Breast epithelium (tissue), 4 donors: Measurements from ENCODE around the gene EIF4G1. TPM values are rescaled to one million over a fixed set of nuclear protein-coding genes. Genes with fewer than 3 reads are reported as not detected.
A peak's percentile ranks its signal among the peaks of the same experiment; 100 is the strongest.

Experiments used
- DNase-seq, 2 donors: peaks; one replicate each; pipeline ENCODE4 v3.0.0-alpha.2; 2019; ENCODE audit warnings: low spot score in 2 of 2
- H3K27ac ChIP-seq, 2 donors: fragments of 200-600 bp; sonication (generic) in 1 of 2; one replicate each; pipeline ENCODE4 v1.5.1; 2016 to 2019; ENCODE audit warnings: mild to moderate bottlenecking in 1 of 2
- H3K27me3 ChIP-seq, 2 donors: fragments of 200-600 bp; sonication (generic) in 1 of 2; one replicate each; pipeline versions ENCODE4 v1.5.1 to v1.6.0; 2017 to 2019; ENCODE audit warnings: control low read depth in 1 of 2, mild to moderate bottlenecking in 1 of 2
- H3K36me3 ChIP-seq: fragments of 200-600 bp; one replicate; pipeline ENCODE4 v1.5.1; 2019
- H3K4me1 ChIP-seq, 2 donors: fragments of 200-600 bp; sonication (generic); one replicate each; pipeline ENCODE4 v1.5.1; 2016 to 2019; ENCODE audit warnings: control low read depth in 1 of 2
- H3K4me3 ChIP-seq, 3 donors: fragments of 200-600 bp; sonication (generic); 1 replicate in 2 of 3; 2 replicates in 1 of 3; pipeline ENCODE4 v1.5.1; 2016 to 2019; ENCODE audit warnings: mild to moderate bottlenecking in 3 of 3, moderate library complexity in 2 of 3
- H3K9me3 ChIP-seq, 2 donors: fragments of 200-600 bp; sonication (generic) in 1 of 2; one replicate each; pipeline ENCODE4 v1.5.1; 2016 to 2019; ENCODE audit warnings: control low read depth in 1 of 2
- CTCF ChIP-seq, 3 donors: fragments of 450-650 bp; IDR thresholded peaks; one replicate each; pipeline ENCODE4 v1.5.1; 2016 to 2017; ENCODE audit warnings: antibody characterized with exemption in 3 of 3, mild to moderate bottlenecking in 3 of 3, moderate library complexity in 3 of 3
- POLR2A ChIP-seq: fragments of 450-650 bp; IDR thresholded peaks from one replicate; pipeline ENCODE4 v1.6.1; 2016; ENCODE audit warnings: antibody characterized with exemption, mild to moderate bottlenecking, moderate library complexity
- POLR2AphosphoS5 ChIP-seq, 3 donors: sonication (generic); formaldehyde crosslinking; IDR thresholded peaks; one replicate each; pipeline ENCODE4 v1.6.1; 2017; ENCODE audit warnings: antibody characterized with exemption in 3 of 3
- intact Hi-C: fragments of 100-400 bp; cut with DNase I; formaldehyde crosslinking; loops from one replicate; pipeline ENCODE4 v1.15.1; 2023; ENCODE audit warnings: low total_unique reads
- total RNA-seq, 3 donors: library from RNA; depleted of rRNA; stranded (reverse); fragments of >200 nt; gene quantifications; one replicate each; pipeline ENCODE4 v1.1.0, GENCODE V29; 2016

Gene EIF4G1
- total RNA-seq, 3 donors from 2014 or later, result 168 to 202 (median 196) TPM

- Histone ChIP-seq H3K36me3 (no peaks in the 10 kb centered on the region), H3K4me3 (peak overlapping the region; percentile 47 to 81 (median 57)), H3K4me1 (no peaks in the 10 kb centered on the region), H3K27me3 (no peaks in the 10 kb centered on the region), H3K27ac (peak overlapping the region; percentile 25 to 89), H3K9me3 (no peaks in the 10 kb centered on the region)
- DNase-seq, result no peak
- intact Hi-C loops, result no loop called here
- TF ChIP-seq POLR2A, result no peak
- no peak for TF ChIP-seq CTCF (IDR thresholded peaks at IDR 0.05)
- TF ChIP-seq POLR2AphosphoS5 (IDR thresholded peaks at IDR 0.05), result no peak
These were observed 66.3 kb downstream of the EIF4G1 start for GRCh38 chr3:184380627-184381260.

- no peaks in the 10 kb centered on the region for H3K9me3 ChIP-seq
- peak overlapping the region; percentile 13 to 89 for H3K27ac ChIP-seq
- intact Hi-C loops, result no loop called here
- H3K4me3 ChIP-seq, result peak overlapping the region; percentile 47 to 81 (median 57)
- no peaks in the 10 kb centered on the region for H3K36me3 ChIP-seq
- H3K4me1 ChIP-seq, result no peaks in the 10 kb centered on the region
- no peak for DNase-seq
- no peak for TF ChIP-seq POLR2A
- no peak for TF ChIP-seq POLR2AphosphoS5 (IDR thresholded peaks at IDR 0.05)
- TF ChIP-seq CTCF (IDR thresholded peaks at IDR 0.05), result no peak
- H3K27me3 ChIP-seq, result no peaks in the 10 kb centered on the region
These were observed 67.1 kb downstream of the EIF4G1 start for GRCh38 chr3:184381261-184382224.

GRCh38 chr3:184382326-184383032 lies 68.1 kb downstream of the EIF4G1 start:
- Histone ChIP-seq H3K27me3 (no peaks in the 10 kb centered on the region), H3K9me3 (no peaks in the 10 kb centered on the region), H3K36me3 (no peaks in the 10 kb centered on the region), H3K4me3 (no peak overlapping the region), H3K27ac (no peak overlapping the region), H3K4me1 (no peaks in the 10 kb centered on the region)
- no peak for DNase-seq
- TF ChIP-seq POLR2A, result no peak
- no peak for TF ChIP-seq POLR2AphosphoS5 (IDR thresholded peaks at IDR 0.05)
- intact Hi-C loops, result no loop called here

GRCh38 chr3:184383033-184383740 lies 68.8 kb downstream of the EIF4G1 start:
- no peaks in the 10 kb centered on the region for H3K9me3 ChIP-seq
- intact Hi-C loops, result no loop called here
- DNase-seq, result no peak
- H3K4me1 ChIP-seq, result no peaks in the 10 kb centered on the region
- H3K36me3 ChIP-seq, result no peaks in the 10 kb centered on the region
- H3K4me3 ChIP-seq, result no peak overlapping the region
- H3K27ac ChIP-seq, result no peak overlapping the region
- no peak for TF ChIP-seq POLR2AphosphoS5 (IDR thresholded peaks at IDR 0.05)
- TF ChIP-seq POLR2A, result no peak
- TF ChIP-seq CTCF (IDR thresholded peaks at IDR 0.05), result no peak
- no peaks in the 10 kb centered on the region for H3K27me3 ChIP-seq

- Histone ChIP-seq H3K27ac (no peak overlapping the region), H3K36me3 (no peaks in the 10 kb centered on the region), H3K27me3 (no peaks in the 10 kb centered on the region), H3K4me3 (no peak overlapping the region), H3K4me1 (no peaks in the 10 kb centered on the region), H3K9me3 (no peaks in the 10 kb centered on the region)
- no peak for TF ChIP-seq CTCF (IDR thresholded peaks at IDR 0.05)
- no peak for TF ChIP-seq POLR2AphosphoS5 (IDR thresholded peaks at IDR 0.05)
- no peak for TF ChIP-seq POLR2A
- intact Hi-C loops, result no loop called here
- no peak for DNase-seq
These were observed 69.9 kb downstream of the EIF4G1 start for GRCh38 chr3:184384342-184384741.
